ENCODE data around the gene BEST4. TPM values are rescaled to one million over a fixed set of nuclear protein-coding genes. Genes with fewer than 3 reads are reported as not detected.
A peak's percentile ranks its signal among the peaks of the same experiment; 100 is the strongest.
"Not testable (repeated sequence)": the region's sequence is repeated elsewhere in the genome, so short reads cannot be mapped to it uniquely, and the experiment has no call there.

Gene BEST4
- total RNA-seq, 2 experiments from 2014 or later, result 0.26 to 0.42 TPM

- ChIA-PET CTCF (interaction anchor here (1.0 to 4.8 kb wide), 8 partner anchors 8 to 96 kb away, joined by 3 to 46 read pairs (median 6); partner anchors contain the start of genes DYNLT4, PLK3 and RNU5D-1), POLR2A (interaction anchor here (0.5 to 16.3 kb wide), 5 partner anchors 14 to 194 kb away, joined by 3 to 713 read pairs (median 44); partner anchors contain the start of genes BTBD19, DYNLT4, PLK3 and RNU5D-1)
- Mint-ChIP-seq H3K27me3 (ENCODE audit: low read depth) (no peaks in the 10 kb centered on the region), H3K4me1 (ENCODE audit: low read depth) (peaks cover 61% of the 10 kb centered on the region), H3K27ac (peak overlapping the region; percentile 66), H3K9me3 (ENCODE audit: insufficient read depth) (no peaks in the 10 kb centered on the region), H3K4me3 (peak overlapping the region; percentile 92), H3K36me3 (ENCODE audit: low read depth) (peaks cover 17% of the 10 kb centered on the region)
- no peak for DNase-seq
- ATAC-seq, result no peak
Observed at GRCh38 chr1:44817771-44818495, 30.0 kb upstream of the BEST4 start.

GRCh38 chr1:44817307-44817706 is 29.3 kb upstream of the BEST4 start:
- no peak for ATAC-seq
- Mint-ChIP-seq H3K27me3 (ENCODE audit: low read depth) (no peaks in the 10 kb centered on the region), H3K27ac (peak overlapping the region; percentile 40), H3K9me3 (ENCODE audit: insufficient read depth) (no peaks in the 10 kb centered on the region), H3K4me3 (peak overlapping the region; percentile 16), H3K4me1 (ENCODE audit: low read depth) (peaks cover 61% of the 10 kb centered on the region), H3K36me3 (ENCODE audit: low read depth) (peaks cover 17% of the 10 kb centered on the region)
- ChIA-PET CTCF (interaction anchor here (1.3 to 4.8 kb wide), 4 partner anchors 17 to 86 kb away, joined by 3 to 46 read pairs (median 15); partner anchors contain the start of genes PLK3 and RNU5D-1), POLR2A (interaction anchor here (0.5 to 16.3 kb wide), 5 partner anchors 13 to 195 kb away, joined by 3 to 713 read pairs (median 3); partner anchors contain the start of genes BTBD19, DYNLT4, PLK3 and RNU5D-1)
- DNase-seq, result no peak

- CTCF ChIA-PET, result interaction anchor here (4.0 kb wide), 1 partner anchor 16 kb away, joined by 34 read pairs; the partner anchor contains the start of gene PLK3
- DNase-seq; H3K9me3 Mint-ChIP-seq (ENCODE audit: insufficient read depth); H3K27ac Mint-ChIP-seq; H3K27me3 Mint-ChIP-seq (ENCODE audit: low read depth); ATAC-seq: not testable (repeated sequence)
- Mint-ChIP-seq H3K4me1 (ENCODE audit: low read depth) (peaks cover 65% of the 10 kb centered on the region), H3K36me3 (ENCODE audit: low read depth) (peaks cover 20% of the 10 kb centered on the region), H3K4me3 (peak overlapping the region; percentile 84)
- POLR2A ChIA-PET, result interaction anchor here (0.7 to 10.0 kb wide), 2 partner anchors 16 to 85 kb away, joined by 3 to 229 read pairs; partner anchors contain the start of genes PLK3 and RNU5D-1
Observed at GRCh38 chr1:44815926-44816325, 28.0 kb upstream of the BEST4 start.

- H3K4me1 Mint-ChIP-seq (ENCODE audit: low read depth), result peaks cover 70% of the 10 kb centered on the region
- peaks cover 40% of the 10 kb centered on the region for H3K36me3 Mint-ChIP-seq (ENCODE audit: low read depth)
- ATAC-seq, result no peak
- H3K9me3 Mint-ChIP-seq (ENCODE audit: insufficient read depth), result no peaks in the 10 kb centered on the region
- H3K27ac Mint-ChIP-seq, result peak overlapping the region; percentile 100
- CTCF ChIA-PET, result interaction anchor here (1.3 to 4.0 kb wide), 5 partner anchors 8 to 68 kb away, joined by 3 to 34 read pairs (median 6); partner anchors contain the start of gene PLK3
- peak overlapping the region; percentile 84 for H3K4me3 Mint-ChIP-seq
- H3K27me3 Mint-ChIP-seq (ENCODE audit: low read depth), result no peaks in the 10 kb centered on the region
- DNase-seq, result no peak
- POLR2A ChIA-PET, result interaction anchor here (0.6 to 16.7 kb wide), 14 partner anchors 7 to 490 kb away, joined by 3 to 713 read pairs (median 8); partner anchors contain the start of genes PLK3, RNU5D-1 and RPS8
Observed at GRCh38 chr1:44812822-44813543, 25.0 kb upstream of the BEST4 start.

- no peak for ATAC-seq
- Mint-ChIP-seq H3K36me3 (ENCODE audit: low read depth) (peaks cover 55% of the 10 kb centered on the region), H3K9me3 (ENCODE audit: insufficient read depth) (no peaks in the 10 kb centered on the region), H3K4me1 (ENCODE audit: low read depth) (peaks cover 81% of the 10 kb centered on the region), H3K27me3 (ENCODE audit: low read depth) (no peaks in the 10 kb centered on the region), H3K4me3 (no peak overlapping the region), H3K27ac (peak overlapping the region; percentile 100)
- ChIA-PET CTCF (interaction anchor here (1.0 to 4.1 kb wide), 3 partner anchors 8 to 25 kb away, joined by 3 to 66 read pairs (median 34); partner anchors contain the start of gene PLK3), POLR2A (interaction anchor here (0.7 to 16.7 kb wide), 5 partner anchors 9 to 90 kb away, joined by 3 to 713 read pairs (median 41); partner anchors contain the start of gene PLK3)
- DNase-seq, result no peak
Observed at GRCh38 chr1:44811234-44811633, 23.3 kb upstream of the BEST4 start.

- H3K27me3 Mint-ChIP-seq (ENCODE audit: low read depth); H3K4me3 Mint-ChIP-seq; DNase-seq; ATAC-seq; H3K9me3 Mint-ChIP-seq (ENCODE audit: insufficient read depth): not testable (repeated sequence)
- POLR2A ChIA-PET, result interaction anchor here (0.7 to 16.7 kb wide), 6 partner anchors 10 to 89 kb away, joined by 4 to 713 read pairs (median 90); partner anchors contain the start of genes PLK3 and RPS8
- Mint-ChIP-seq H3K4me1 (ENCODE audit: low read depth) (peaks cover 83% of the 10 kb centered on the region), H3K27ac (peak overlapping the region; percentile 100), H3K36me3 (ENCODE audit: low read depth) (peaks cover 55% of the 10 kb centered on the region)
- CTCF ChIA-PET, result interaction anchor here (3.4 to 4.1 kb wide), 2 partner anchors 9 to 10 kb away, joined by 34 to 66 read pairs; partner anchors contain the start of gene PLK3
Observed at GRCh38 chr1:44810762-44811105, 22.8 kb upstream of the BEST4 start.

- peaks cover 57% of the 10 kb centered on the region for H3K36me3 Mint-ChIP-seq (ENCODE audit: low read depth)
- H3K9me3 Mint-ChIP-seq (ENCODE audit: insufficient read depth), result no peaks in the 10 kb centered on the region
- CTCF ChIA-PET, result interaction anchor here (1.2 to 4.1 kb wide), 11 partner anchors 9 to 201 kb away, joined by 3 to 66 read pairs (median 8); partner anchors contain the start of genes HECTD3, PLK3, RNU5D-1 and UROD
- H3K27me3 Mint-ChIP-seq (ENCODE audit: low read depth), result no peaks in the 10 kb centered on the region
- DNase-seq, result no peak
- POLR2A ChIA-PET, result interaction anchor here (0.5 to 16.7 kb wide), 17 partner anchors 10 to 529 kb away, joined by 3 to 713 read pairs (median 8); partner anchors contain the start of genes EIF2B3, HECTD3, KIF2C and PLK3
- no peak for ATAC-seq
- H3K4me3 Mint-ChIP-seq, result peak overlapping the region; percentile 18
- peak overlapping the region; percentile 100 for H3K27ac Mint-ChIP-seq
- H3K4me1 Mint-ChIP-seq (ENCODE audit: low read depth), result peaks cover 87% of the 10 kb centered on the region
Observed at GRCh38 chr1:44810101-44810761, 22.3 kb upstream of the BEST4 start.

- peaks cover 59% of the 10 kb centered on the region for H3K36me3 Mint-ChIP-seq (ENCODE audit: low read depth)
- peak overlapping the region; percentile 100 for H3K27ac Mint-ChIP-seq
- DNase-seq, result peak; percentile 95
- CTCF ChIA-PET, result interaction anchor here (1.0 to 4.1 kb wide), 12 partner anchors 9 to 494 kb away, joined by 3 to 66 read pairs (median 7); partner anchors contain the start of genes HECTD3, PLK3, RNU5D-1 and UROD
- no peaks in the 10 kb centered on the region for H3K27me3 Mint-ChIP-seq (ENCODE audit: low read depth)
- peaks cover 82% of the 10 kb centered on the region for H3K4me1 Mint-ChIP-seq (ENCODE audit: low read depth)
- H3K4me3 Mint-ChIP-seq, result peak overlapping the region; percentile 65
- ATAC-seq, result peak; percentile 59
- H3K9me3 Mint-ChIP-seq (ENCODE audit: insufficient read depth), result no peaks in the 10 kb centered on the region
- POLR2A ChIA-PET, result interaction anchor here (0.5 to 16.7 kb wide), 22 partner anchors 10 to 1256 kb away, joined by 3 to 713 read pairs (median 6); partner anchors contain the start of genes EIF2B3, HECTD3, KIF2C and PLK3
Observed at GRCh38 chr1:44808938-44809917, 21.3 kb upstream of the BEST4 start.

GRCh38 chr1:44808063-44808937 is 20.3 kb upstream of the BEST4 start, which contains the start of gene BTBD19:
TSS of gene BTBD19 (plus strand) at chr1:44808523. CDS start at chr1:44808821, 298 bp downstream.
- CTCF ChIA-PET, result interaction anchor here (1.0 to 4.1 kb wide), 10 partner anchors 8 to 495 kb away, joined by 3 to 66 read pairs (median 10); partner anchors contain the start of genes HECTD3, PLK3, RNU5D-1 and UROD
- ATAC-seq (peak; percentile 12), DNase-seq (no peak)
- H3K36me3 Mint-ChIP-seq (ENCODE audit: low read depth), result peaks cover 60% of the 10 kb centered on the region
- H3K27me3 Mint-ChIP-seq (ENCODE audit: low read depth), result no peaks in the 10 kb centered on the region
- H3K9me3 Mint-ChIP-seq (ENCODE audit: insufficient read depth), result no peaks in the 10 kb centered on the region
- H3K4me1 Mint-ChIP-seq (ENCODE audit: low read depth), result peaks cover 84% of the 10 kb centered on the region
- H3K4me3 Mint-ChIP-seq, result peak within 1 kb of the TSS; percentile 65
- POLR2A ChIA-PET, result interaction anchor here (1.0 to 16.7 kb wide), 15 partner anchors 9 to 532 kb away, joined by 3 to 713 read pairs (median 9); partner anchors contain the start of genes HECTD3, KIF2C, MUTYH and PLK3
- H3K27ac Mint-ChIP-seq, result peak within 1 kb of the TSS; percentile 100
